ENCODE measurements around the gene RUVBL2.
A peak's percentile ranks its signal among the peaks of the same experiment; 100 is the strongest.

RUVBL2 gene

GRCh38 chr19:48993175-48994034, at the start of gene RUVBL2, which contains the start of gene GYS1:
Gene RUVBL2 (plus strand): TSS chr19:48993887. CDS start chr19:48993912, 25 bp downstream.
Gene GYS1 (minus strand): TSS chr19:48993309. CDS start chr19:48993112, 197 bp downstream.
- peak; percentile 99 for DNase-seq

GRCh38 chr19:48945415-48945814, 48.3 kb upstream of the RUVBL2 start:
- DNase-seq: no peak

GRCh38 chr19:48945817-48946216, 47.9 kb upstream of the RUVBL2 start:
- no peak for DNase-seq

- no peak for DNase-seq
Measured at GRCh38 chr19:48946463-48947257, 47.0 kb upstream of the RUVBL2 start.

- DNase-seq: no peak
Measured at GRCh38 chr19:48947258-48947542, 46.5 kb upstream of the RUVBL2 start.

GRCh38 chr19:48950159-48950558, 43.5 kb upstream of the RUVBL2 start:
- DNase-seq: no peak

- no peak for DNase-seq
Measured at GRCh38 chr19:48950830-48951519, 42.7 kb upstream of the RUVBL2 start.

- DNase-seq: no peak
Measured at GRCh38 chr19:48953141-48953540, 40.5 kb upstream of the RUVBL2 start.

GRCh38 chr19:48953990-48954594, 39.6 kb upstream of the RUVBL2 start:
- DNase-seq: no peak

GRCh38 chr19:48954595-48955307, 38.9 kb upstream of the RUVBL2 start, which contains the start of gene BAX:
Gene BAX (plus strand): TSS chr19:48954875. CDS start chr19:48954929, 54 bp downstream.
- DNase-seq: peak; percentile 86 to 87

GRCh38 chr19:48955308-48955958, 38.3 kb upstream of the RUVBL2 start:
- DNase-seq: no peak

GRCh38 chr19:48958006-48958405, 35.7 kb upstream of the RUVBL2 start:
- DNase-seq: no peak

GRCh38 chr19:48959341-48960239, 34.1 kb upstream of the RUVBL2 start:
- no peak for DNase-seq

- no peak for DNase-seq
Measured at GRCh38 chr19:48961051-48961649, 32.5 kb upstream of the RUVBL2 start.

- DNase-seq: no peak
Measured at GRCh38 chr19:48961673-48962028, 32.0 kb upstream of the RUVBL2 start.

- peak in 1 of 2 donors; percentile 9 for DNase-seq
Measured at GRCh38 chr19:48962029-48962848, 31.4 kb upstream of the RUVBL2 start.

GRCh38 chr19:48962849-48963165, 30.9 kb upstream of the RUVBL2 start:
- DNase-seq: no peak

GRCh38 chr19:48963371-48964204, 30.1 kb upstream of the RUVBL2 start:
- DNase-seq: peak; percentile 25 to 53

Measured in hippocampal formation (tissue), 2 donors.